Right lobe of liver (tissue), 4 donors: ENCODE data around the gene PML.

Experiments used
- POLR2A ChIP-seq: fragments of 450-650 bp; IDR thresholded peaks from one replicate; pipeline ENCODE4 v1.6.1; 2017; ENCODE audit warnings: antibody characterized with exemption, mild to moderate bottlenecking
- TF ChIP-seq, protein P1 (sequence below), 4 donors: fragments of 200-600 bp in 3 of 4; fragments of 450-650 bp in 1 of 4; IDR thresholded peaks; one replicate each; pipeline versions ENCODE4 v1.5.1 to v1.8.0; 2016 to 2022; ENCODE audit warnings: antibody characterized with exemption in 4 of 4, mild to moderate bottlenecking in 2 of 4
- donor health status: DM: no; HTN: no; CAD: no.
- donor health status: DM: no; HTN: no; CAD: no.
- donor health status: DM: no; HTN: yes; CAD: no.

DNA sequence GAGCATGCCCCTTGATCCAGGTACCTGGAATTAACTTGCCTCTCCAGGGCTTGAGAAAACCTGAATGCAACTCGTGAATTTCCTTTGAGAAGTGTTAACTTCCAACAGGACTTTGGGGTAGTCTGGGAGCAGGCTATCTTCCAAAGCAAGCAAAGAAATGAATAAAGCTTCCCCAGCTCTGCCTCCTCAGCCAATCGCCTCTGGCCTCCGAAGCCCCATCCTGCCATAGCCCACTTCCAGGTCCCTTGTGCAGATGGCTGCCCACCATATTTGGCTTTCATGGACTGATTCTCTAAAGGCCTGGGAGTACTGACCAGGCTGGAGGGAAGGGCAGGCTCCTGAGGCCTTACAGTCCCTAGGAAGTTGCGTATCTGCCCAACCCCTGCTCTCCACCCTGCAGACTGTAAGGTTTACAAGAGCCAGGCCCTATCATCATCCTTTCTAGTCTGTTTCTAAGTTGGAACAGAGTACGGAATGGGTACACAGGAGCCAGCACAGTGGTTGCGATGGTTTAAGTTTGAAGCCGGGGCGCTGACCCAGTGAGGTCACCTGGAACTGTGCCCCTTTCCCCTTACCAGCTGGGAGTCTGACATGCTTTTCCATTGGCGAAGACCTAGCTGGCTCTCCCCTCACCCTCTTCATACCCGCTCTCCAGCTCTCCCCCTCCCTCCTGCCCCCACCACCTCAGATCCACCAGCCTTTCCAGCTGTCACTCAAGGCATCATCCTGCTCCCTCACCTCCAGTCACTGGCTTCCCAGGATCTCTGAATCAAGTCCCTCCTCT, 1.1 kb upstream of the PML start:
- TF ChIP-seq, protein P1, sequence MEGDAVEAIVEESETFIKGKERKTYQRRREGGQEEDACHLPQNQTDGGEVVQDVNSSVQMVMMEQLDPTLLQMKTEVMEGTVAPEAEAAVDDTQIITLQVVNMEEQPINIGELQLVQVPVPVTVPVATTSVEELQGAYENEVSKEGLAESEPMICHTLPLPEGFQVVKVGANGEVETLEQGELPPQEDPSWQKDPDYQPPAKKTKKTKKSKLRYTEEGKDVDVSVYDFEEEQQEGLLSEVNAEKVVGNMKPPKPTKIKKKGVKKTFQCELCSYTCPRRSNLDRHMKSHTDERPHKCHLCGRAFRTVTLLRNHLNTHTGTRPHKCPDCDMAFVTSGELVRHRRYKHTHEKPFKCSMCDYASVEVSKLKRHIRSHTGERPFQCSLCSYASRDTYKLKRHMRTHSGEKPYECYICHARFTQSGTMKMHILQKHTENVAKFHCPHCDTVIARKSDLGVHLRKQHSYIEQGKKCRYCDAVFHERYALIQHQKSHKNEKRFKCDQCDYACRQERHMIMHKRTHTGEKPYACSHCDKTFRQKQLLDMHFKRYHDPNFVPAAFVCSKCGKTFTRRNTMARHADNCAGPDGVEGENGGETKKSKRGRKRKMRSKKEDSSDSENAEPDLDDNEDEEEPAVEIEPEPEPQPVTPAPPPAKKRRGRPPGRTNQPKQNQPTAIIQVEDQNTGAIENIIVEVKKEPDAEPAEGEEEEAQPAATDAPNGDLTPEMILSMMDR (IDR thresholded peaks at IDR 0.05) = no peak
- TF ChIP-seq POLR2A = no peak
